Measurements from ENCODE around the gene ARMC10. TPM values are rescaled to one million over a fixed set of nuclear protein-coding genes. Genes with fewer than 3 reads are reported as not detected.
"Not testable (repeated sequence)": the region's sequence is repeated elsewhere in the genome, so short reads cannot be mapped to it uniquely, and the experiment has no call there.

Gene ARMC10
- total RNA-seq, 5 donors from 2014 or later (not counting 1 experiment from before 2014, with no cell fraction given) = 16.1 to 24.8 (median 22.8) TPM

- no peak overlapping the region for H3K27ac Mint-ChIP-seq
- ChIA-PET POLR2A (no interaction called here), CTCF (interaction anchor here in 1 of 2 donors (0.5 kb wide), 1 partner anchor 54 kb away, joined by 3 read pairs; no protein-coding TSS in a partner anchor)
- H3K4me3 ChIP-seq (ENCODE audit: control insufficient read depth in 1 of 2, extremely low read depth in 1 of 2, low read length in 1 of 2) = no peak overlapping the region
- no peak for DNase-seq
- no peaks in the 10 kb centered on the region for H3K4me1 Mint-ChIP-seq
- no peaks in the 10 kb centered on the region for H3K9me3 Mint-ChIP-seq
- peaks cover 0 to 11% of the 10 kb centered on the region in 2 donors for H3K36me3 ChIP-seq (ENCODE audit: control insufficient read depth in 2 of 2, extremely low read depth in 1 of 2, insufficient read depth in 1 of 2, low read length in 1 of 2)
- H3K27me3 Mint-ChIP-seq = no peaks in the 10 kb centered on the region
- H3K36me3 Mint-ChIP-seq = peaks cover 40% of the 10 kb centered on the region
- H3K27me3 ChIP-seq (replicated peaks in 1 of 2; ENCODE audit: control insufficient read depth in 2 of 2, extremely low read depth in 1 of 2, insufficient read depth in 2 of 2, low read length in 1 of 2) = no peaks in the 10 kb centered on the region
- no peaks in the 10 kb centered on the region for H3K9me3 ChIP-seq
- H3K4me3 Mint-ChIP-seq = no peak overlapping the region
- ATAC-seq (replicated peaks in 1 of 4) = no peak
- no peak overlapping the region for H3K27ac ChIP-seq (ENCODE audit: low read length)
- 100% methylated on average over 1 of the region's 2 CpGs for WGBS (ENCODE audit: insufficient coverage)
- no peaks in the 10 kb centered on the region for H3K4me1 ChIP-seq (ENCODE audit: control insufficient read depth in 1 of 2, extremely low read depth in 1 of 2, insufficient read depth in 2 of 2, low read length in 2 of 2)
These were observed 22.1 kb downstream of the ARMC10 start for GRCh38 chr7:103097041-103097440.

DNA sequence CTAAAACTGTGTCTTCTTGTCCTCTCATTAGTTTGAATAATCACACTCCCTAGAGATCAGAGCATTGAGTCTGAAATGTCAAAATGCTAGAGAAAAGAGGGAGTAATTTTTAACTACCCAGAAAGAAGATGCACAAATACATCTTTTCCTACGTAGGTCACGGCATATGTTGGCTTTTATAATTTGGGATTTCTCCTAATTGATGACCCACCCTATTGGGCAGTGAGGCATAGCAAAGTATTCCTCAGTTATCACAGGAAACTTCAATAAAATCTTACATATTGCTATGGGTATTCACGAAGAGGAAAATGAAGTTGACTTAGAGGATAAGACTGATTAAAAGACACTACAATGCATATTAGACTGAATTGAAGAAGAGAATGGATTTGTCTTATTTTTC, 25.4 kb downstream of the ARMC10 start:
- Histone ChIP-seq H3K4me1 (ENCODE audit: control insufficient read depth in 1 of 2, extremely low read depth in 1 of 2, insufficient read depth in 2 of 2, low read length in 2 of 2) (no peaks in the 10 kb centered on the region), H3K36me3 (ENCODE audit: control insufficient read depth in 2 of 2, extremely low read depth in 1 of 2, insufficient read depth in 1 of 2, low read length in 1 of 2) (peaks cover 0 to 22% of the 10 kb centered on the region in 2 donors), H3K9me3 (no peaks in the 10 kb centered on the region), H3K27me3 (replicated peaks in 1 of 2; ENCODE audit: control insufficient read depth in 2 of 2, extremely low read depth in 1 of 2, insufficient read depth in 2 of 2, low read length in 1 of 2) (no peaks in the 10 kb centered on the region), H3K4me3 (ENCODE audit: control insufficient read depth in 1 of 2, extremely low read depth in 1 of 2, low read length in 1 of 2) (no peak overlapping the region), H3K27ac (ENCODE audit: low read length) (no peak overlapping the region)
- DNase-seq (no peak), ATAC-seq (replicated peaks in 1 of 4) (no peak)
- no peaks in the 10 kb centered on the region for H3K9me3 Mint-ChIP-seq
- ChIA-PET POLR2A (no interaction called here), CTCF (no interaction called here)
- H3K4me3 Mint-ChIP-seq = no peak overlapping the region
- no peaks in the 10 kb centered on the region for H3K27me3 Mint-ChIP-seq
- no peaks in the 10 kb centered on the region for H3K4me1 Mint-ChIP-seq
- no peak overlapping the region for H3K27ac Mint-ChIP-seq
- WGBS (ENCODE audit: insufficient coverage) = no CpG with 5 or more reads among the region's 3 CpGs
- H3K36me3 Mint-ChIP-seq = peaks cover 33% of the 10 kb centered on the region

- Histone ChIP-seq H3K27ac (ENCODE audit: low read length) (no peak overlapping the region), H3K4me1 (ENCODE audit: control insufficient read depth in 1 of 2, extremely low read depth in 1 of 2, insufficient read depth in 2 of 2, low read length in 2 of 2) (no peaks in the 10 kb centered on the region), H3K4me3 (ENCODE audit: control insufficient read depth in 1 of 2, extremely low read depth in 1 of 2, low read length in 1 of 2) (no peak overlapping the region), H3K27me3 (replicated peaks in 1 of 2; ENCODE audit: control insufficient read depth in 2 of 2, extremely low read depth in 1 of 2, insufficient read depth in 2 of 2, low read length in 1 of 2) (no peaks in the 10 kb centered on the region), H3K36me3 (ENCODE audit: control insufficient read depth in 2 of 2, extremely low read depth in 1 of 2, insufficient read depth in 1 of 2, low read length in 1 of 2) (peaks cover 0 to 22% of the 10 kb centered on the region in 2 donors), H3K9me3 (no peaks in the 10 kb centered on the region)
- Mint-ChIP-seq H3K4me1 (no peaks in the 10 kb centered on the region), H3K4me3 (no peak overlapping the region), H3K27me3 (no peaks in the 10 kb centered on the region), H3K9me3 (no peaks in the 10 kb centered on the region), H3K36me3 (peaks cover 29% of the 10 kb centered on the region), H3K27ac (no peak overlapping the region)
- ChIA-PET POLR2A (no interaction called here), CTCF (interaction anchor here in 1 of 2 donors (0.6 kb wide), 1 partner anchor 11 kb away, joined by 7 read pairs; no protein-coding TSS in a partner anchor)
- ATAC-seq (replicated peaks in 1 of 4) (no peak), DNase-seq (no peak)
- WGBS (ENCODE audit: insufficient coverage) = 0% methylated on average over 1 of the region's 2 CpGs
These were observed 26.6 kb downstream of the ARMC10 start for GRCh38 chr7:103101543-103101942.

- H3K4me1 Mint-ChIP-seq = peaks cover 0 to 2% (median 0%) of the 10 kb centered on the region in 3 donors
- Histone ChIP-seq H3K27me3 (replicated peaks in 1 of 2; ENCODE audit: control insufficient read depth in 2 of 2, extremely low read depth in 1 of 2, insufficient read depth in 2 of 2, low read length in 1 of 2) (no peaks in the 10 kb centered on the region), H3K4me1 (ENCODE audit: control insufficient read depth in 1 of 2, extremely low read depth in 1 of 2, insufficient read depth in 2 of 2, low read length in 2 of 2) (no peaks in the 10 kb centered on the region), H3K36me3 (ENCODE audit: control insufficient read depth in 2 of 2, extremely low read depth in 1 of 2, insufficient read depth in 1 of 2, low read length in 1 of 2) (peaks cover 0 to 14% of the 10 kb centered on the region in 2 donors), H3K4me3 (ENCODE audit: control insufficient read depth in 1 of 2, extremely low read depth in 1 of 2, low read length in 1 of 2) (no peak overlapping the region), H3K9me3 (no peaks in the 10 kb centered on the region), H3K27ac (ENCODE audit: low read length) (no peak overlapping the region)
- H3K9me3 Mint-ChIP-seq = peaks cover 0 to 17% (median 12%) of the 10 kb centered on the region in 3 donors
- H3K4me3 Mint-ChIP-seq = no peak overlapping the region
- DNase-seq (no peak), ATAC-seq (replicated peaks in 1 of 4) (no peak)
- ChIA-PET CTCF (interaction anchor here in 1 of 2 donors (0.6 to 0.7 kb wide), 2 partner anchors 18 to 711 kb away, joined by 4 to 6 read pairs; no protein-coding TSS in a partner anchor), POLR2A (no interaction called here)
- peaks cover 57% of the 10 kb centered on the region for H3K36me3 Mint-ChIP-seq
- 94% methylated on average over 8 of the region's 12 CpGs for WGBS (ENCODE audit: insufficient coverage)
- no peaks in the 10 kb centered on the region for H3K27me3 Mint-ChIP-seq
- no peak overlapping the region for H3K27ac Mint-ChIP-seq
These were observed 31.2 kb downstream of the ARMC10 start for GRCh38 chr7:103106005-103106702.

DNA sequence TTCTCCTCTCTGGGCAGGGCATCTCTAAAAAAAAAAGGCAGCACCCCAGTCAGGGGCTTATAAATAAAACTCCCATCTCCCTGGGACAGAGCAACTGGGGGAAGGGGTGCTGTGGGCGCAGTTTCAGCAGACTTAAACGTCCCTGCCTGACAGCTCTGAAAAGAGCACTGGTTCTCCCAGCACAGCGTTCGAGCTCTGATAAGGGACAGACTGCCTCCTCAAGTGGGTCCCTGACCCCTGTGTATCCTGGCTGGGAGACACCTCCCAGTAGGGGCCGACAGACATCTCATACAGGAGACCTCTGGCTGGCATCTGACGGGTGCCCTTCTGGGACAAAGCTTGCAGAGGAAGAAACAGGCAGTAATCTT, 31.7 kb downstream of the ARMC10 start:
- Mint-ChIP-seq H3K36me3 (peaks cover 63% of the 10 kb centered on the region), H3K27ac (peak overlapping the region in 1 of 2 donors; percentile 29), H3K9me3 (peaks cover 0 to 17% (median 12%) of the 10 kb centered on the region in 3 donors)
- POLR2A ChIA-PET; H3K27ac ChIP-seq (ENCODE audit: low read length); DNase-seq; H3K4me3 ChIP-seq (ENCODE audit: control insufficient read depth in 1 of 2, extremely low read depth in 1 of 2, low read length in 1 of 2); H3K4me1 ChIP-seq (ENCODE audit: control insufficient read depth in 1 of 2, extremely low read depth in 1 of 2, insufficient read depth in 2 of 2, low read length in 2 of 2); H3K4me3 Mint-ChIP-seq; H3K27me3 ChIP-seq (replicated peaks in 1 of 2; ENCODE audit: control insufficient read depth in 2 of 2, extremely low read depth in 1 of 2, insufficient read depth in 2 of 2, low read length in 1 of 2); H3K27me3 Mint-ChIP-seq; ATAC-seq (replicated peaks in 1 of 4); H3K9me3 ChIP-seq; H3K4me1 Mint-ChIP-seq: not testable (repeated sequence)
- CTCF ChIA-PET = interaction anchor here (0.6 to 0.7 kb wide), 2 partner anchors 18 to 1812 kb away, joined by 6 to 8 read pairs; no protein-coding TSS in a partner anchor
- peaks cover 0 to 13% of the 10 kb centered on the region in 2 donors for H3K36me3 ChIP-seq (ENCODE audit: control insufficient read depth in 2 of 2, extremely low read depth in 1 of 2, insufficient read depth in 1 of 2, low read length in 1 of 2)
- 98% methylated on average over 5 of the region's 6 CpGs for WGBS (ENCODE audit: insufficient coverage)

- ATAC-seq (replicated peaks in 1 of 4) (no peak), DNase-seq (no peak)
- Mint-ChIP-seq H3K9me3 (peaks cover 4 to 21% (median 15%) of the 10 kb centered on the region in 3 donors), H3K4me1 (peaks cover 0 to 6% (median 2%) of the 10 kb centered on the region in 3 donors), H3K27me3 (no peaks in the 10 kb centered on the region), H3K4me3 (no peak overlapping the region), H3K36me3 (peaks cover 68% of the 10 kb centered on the region), H3K27ac (no peak overlapping the region)
- no peak overlapping the region for H3K27ac ChIP-seq (ENCODE audit: low read length)
- no peaks in the 10 kb centered on the region for H3K9me3 ChIP-seq
- POLR2A ChIA-PET = no interaction called here
- H3K4me3 ChIP-seq (ENCODE audit: control insufficient read depth in 1 of 2, extremely low read depth in 1 of 2, low read length in 1 of 2) = no peak overlapping the region
- H3K27me3 ChIP-seq (replicated peaks in 1 of 2; ENCODE audit: control insufficient read depth in 2 of 2, extremely low read depth in 1 of 2, insufficient read depth in 2 of 2, low read length in 1 of 2) = no peaks in the 10 kb centered on the region
- H3K36me3 ChIP-seq (ENCODE audit: control insufficient read depth in 2 of 2, extremely low read depth in 1 of 2, insufficient read depth in 1 of 2, low read length in 1 of 2) = peaks cover 0 to 12% of the 10 kb centered on the region in 2 donors
- CTCF ChIA-PET = no interaction called here
- no CpG with 5 or more reads among the region's 2 CpGs for WGBS (ENCODE audit: insufficient coverage)
- no peaks in the 10 kb centered on the region for H3K4me1 ChIP-seq (ENCODE audit: control insufficient read depth in 1 of 2, extremely low read depth in 1 of 2, insufficient read depth in 2 of 2, low read length in 2 of 2)
These were observed 38.2 kb downstream of the ARMC10 start for GRCh38 chr7:103113164-103113563.

Measured in T-cell (primary cell).